GM18861 (cell line): Measurements from ENCODE around the gene RRBP1.

ENCODE experiments used
- ATAC-seq: cut with Tn5 transposase; IDR thresholded peaks from one replicate; pipeline ENCODE4 v1.9.1; 2021; ENCODE audit not compliant: unreplicated experiment

Gene RRBP1

DNA sequence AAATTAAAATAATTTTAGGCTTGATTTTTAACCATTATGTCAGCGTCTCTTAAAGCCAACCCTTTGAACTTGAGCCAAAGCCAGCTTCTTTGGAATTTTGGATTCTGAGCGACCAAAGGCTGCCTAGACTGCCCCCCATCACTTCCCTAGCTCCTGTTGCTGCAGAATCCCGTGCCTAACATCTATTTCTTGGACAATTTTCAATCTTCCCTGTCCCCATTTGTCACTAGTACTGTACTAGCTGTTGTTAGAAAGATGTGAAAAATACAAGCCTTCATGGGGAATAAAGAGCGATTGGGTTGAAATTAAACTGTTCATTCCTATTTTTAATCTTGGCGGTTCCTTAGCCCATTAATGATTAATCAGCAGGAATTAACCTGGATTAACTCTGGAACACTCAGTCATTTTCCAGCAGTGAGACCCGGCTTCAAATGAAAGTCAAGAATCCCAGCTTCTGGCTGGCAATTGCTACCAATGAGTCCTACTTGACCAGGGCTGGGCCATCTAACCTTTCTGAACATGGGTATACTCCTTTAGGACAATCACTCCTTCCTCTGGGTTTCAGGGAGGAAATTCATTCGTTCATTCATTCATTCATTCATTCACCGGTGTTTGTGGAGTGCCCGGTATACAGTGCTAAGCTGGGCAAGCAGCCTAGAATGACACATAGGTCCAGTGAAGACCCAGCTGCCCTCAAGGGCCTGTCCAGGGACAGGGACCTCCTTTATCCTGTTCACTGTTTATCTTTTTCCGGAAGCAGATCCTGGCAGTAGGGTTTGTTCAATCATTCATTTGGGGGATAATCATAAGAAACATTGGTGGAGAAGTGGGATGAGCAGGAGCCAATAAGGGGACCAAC lies 1.4 kb upstream of the RRBP1 start:
- ATAC-seq = no peak

DNA sequence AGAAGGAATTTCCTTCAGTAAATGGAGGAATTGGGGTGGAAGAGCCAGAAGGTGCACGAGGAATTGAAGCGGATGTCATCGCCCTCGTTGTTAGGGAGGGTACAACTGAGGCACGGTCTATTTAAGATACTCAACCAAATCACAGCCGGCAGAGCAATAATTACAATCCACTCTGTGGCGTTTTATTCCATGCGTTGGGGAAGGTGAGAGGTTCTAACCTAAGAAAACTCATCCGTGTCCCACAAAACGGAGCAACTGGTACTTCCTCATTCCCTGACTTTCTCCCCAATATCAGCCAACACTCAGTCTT lies 802 bp upstream of the RRBP1 start:
- no peak for ATAC-seq

DNA sequence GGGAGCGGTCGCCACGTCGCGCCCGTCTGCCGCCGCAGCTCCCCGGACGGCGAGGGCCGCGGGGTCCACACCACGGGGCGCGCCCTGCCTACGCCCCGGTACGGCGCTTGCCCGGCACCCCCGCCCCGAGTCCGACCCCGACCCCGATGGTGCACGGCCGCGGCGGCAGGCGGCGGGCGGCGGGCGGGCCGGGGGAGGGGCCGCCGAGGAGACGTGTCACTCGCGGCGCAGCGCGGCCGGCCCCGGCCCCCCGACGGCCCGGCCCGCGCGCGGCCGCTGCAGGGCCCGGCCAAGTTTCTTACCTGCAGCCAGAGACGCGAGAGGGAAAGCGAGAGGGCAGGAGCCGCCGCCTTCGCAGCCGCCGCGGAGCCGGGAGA lies 328 bp downstream of the RRBP1 start:
- ATAC-seq = no peak

DNA sequence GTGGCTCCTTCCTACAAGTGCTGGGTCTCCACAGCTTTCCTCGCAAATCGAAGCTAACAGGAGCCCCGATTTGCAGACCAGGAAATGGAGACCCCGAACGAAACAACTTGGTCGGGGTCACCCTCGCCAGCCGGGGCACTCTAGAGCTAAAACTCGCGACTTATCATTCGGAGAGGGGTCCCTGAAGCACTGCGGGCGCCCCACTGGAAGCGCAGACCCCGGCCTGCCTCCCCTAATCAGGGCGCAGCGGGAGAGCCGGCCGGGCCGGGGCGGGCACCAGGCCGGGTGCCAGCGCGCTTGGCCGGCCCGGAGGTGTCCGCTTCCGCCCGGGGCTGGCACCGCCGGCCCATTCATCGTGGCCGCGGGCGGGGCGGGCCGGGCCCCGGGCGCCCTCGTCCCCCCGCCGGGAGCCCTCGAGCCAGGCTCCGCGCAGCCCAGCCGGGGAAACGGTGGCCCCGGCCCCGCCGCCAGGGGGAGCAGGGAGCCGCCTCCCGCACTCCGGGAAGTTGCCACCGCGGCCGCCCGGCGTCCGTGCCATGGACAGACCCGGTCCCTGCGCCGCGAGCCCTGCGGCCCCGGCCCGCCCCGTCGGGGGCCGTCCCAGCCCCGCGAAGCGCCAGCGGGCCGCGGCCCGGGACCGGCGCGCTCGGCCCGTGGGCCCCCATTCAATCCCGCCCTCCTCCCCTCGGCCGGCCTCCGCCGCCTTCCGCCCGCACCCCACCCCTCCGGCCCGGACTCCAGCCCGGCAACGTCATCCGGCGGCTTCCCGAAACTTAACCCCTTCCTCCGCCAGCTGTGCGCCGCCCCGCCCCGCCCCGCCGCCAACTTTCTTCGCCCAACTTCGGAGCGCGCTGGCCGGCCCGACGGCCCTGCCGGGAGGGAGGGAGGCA lies 961 bp downstream of the RRBP1 start:
- peak; percentile 41 for ATAC-seq

DNA sequence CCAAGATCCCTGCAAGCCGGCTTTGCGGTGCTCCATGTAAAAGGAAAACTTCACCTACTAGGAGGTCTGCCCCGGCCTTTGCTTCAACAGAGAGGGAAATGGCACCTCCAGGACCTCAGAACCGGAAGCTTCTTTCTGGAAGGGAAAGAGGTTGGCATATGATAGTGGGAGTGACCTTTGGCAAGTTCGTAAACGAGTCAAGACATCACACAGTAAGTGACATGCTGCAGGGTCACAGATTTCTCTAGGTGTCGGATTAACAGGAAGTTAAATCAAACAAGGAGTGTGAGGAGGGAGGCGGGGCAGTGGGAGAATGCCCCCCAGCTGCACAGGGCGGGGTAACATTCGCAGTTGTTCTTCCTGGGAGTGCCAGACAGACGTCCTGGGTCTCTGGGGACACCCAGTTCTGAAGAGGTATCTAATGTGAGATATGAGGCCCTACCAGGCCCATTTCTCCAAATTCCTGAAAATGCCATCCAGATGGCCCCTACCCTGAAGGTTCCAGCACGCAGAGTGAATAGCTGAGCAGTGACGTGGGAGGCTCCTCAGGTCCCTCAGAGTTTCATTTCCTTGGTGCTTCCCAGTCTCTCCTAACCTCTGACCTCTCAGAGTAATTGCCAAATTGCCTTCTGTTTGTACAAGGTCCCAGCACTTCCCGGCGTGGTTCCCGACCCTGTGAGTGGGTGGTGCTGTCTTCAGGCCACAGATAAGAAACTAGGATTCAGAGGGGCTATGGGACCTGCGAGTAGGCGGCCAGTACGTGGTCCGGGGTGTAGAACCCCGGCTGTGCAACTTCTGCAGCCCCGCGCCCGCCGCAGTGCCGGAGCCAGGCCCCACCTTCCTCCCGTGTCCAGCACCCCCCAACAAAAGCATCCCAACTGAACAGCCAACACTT lies 1.9 kb downstream of the RRBP1 start:
- no peak for ATAC-seq

DNA sequence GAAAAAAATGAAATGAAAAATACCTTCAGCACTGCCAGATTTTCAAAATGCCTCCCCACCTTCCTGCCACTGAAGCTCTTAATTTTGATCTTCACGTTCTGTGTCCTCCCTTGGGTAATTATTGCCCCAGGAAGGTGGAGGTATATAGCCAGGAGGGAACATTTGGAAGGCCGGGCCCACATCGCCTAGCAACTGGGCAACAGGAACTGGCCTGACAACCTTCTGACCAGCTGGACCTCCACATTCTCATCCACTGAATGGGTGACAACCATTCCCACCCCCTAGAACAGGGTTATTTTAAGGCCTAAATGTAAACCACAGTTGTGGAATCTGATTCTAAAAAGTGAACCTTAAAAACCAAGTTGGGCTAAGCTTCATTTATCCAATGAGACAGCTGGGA lies 3.2 kb downstream of the RRBP1 start:
- ATAC-seq = no peak

DNA sequence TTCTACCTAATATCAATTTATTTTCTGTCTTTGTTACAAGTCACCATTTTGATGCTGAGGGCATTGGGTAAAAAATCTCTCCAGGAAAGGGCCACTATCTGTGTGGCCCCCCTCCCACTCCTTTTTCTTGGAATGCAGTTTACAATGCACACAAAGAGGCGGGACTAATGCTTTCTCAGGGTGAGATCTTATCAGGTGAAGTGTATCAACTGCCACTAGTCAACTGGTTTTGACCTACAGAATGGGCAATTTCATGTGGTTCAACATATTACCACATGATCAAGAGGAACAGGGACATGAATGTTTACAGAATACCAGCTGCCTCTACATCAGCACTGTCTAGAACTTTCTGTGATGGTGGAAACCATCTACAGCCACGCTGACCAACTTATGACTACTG lies 3.7 kb downstream of the RRBP1 start:
- no peak for ATAC-seq

DNA sequence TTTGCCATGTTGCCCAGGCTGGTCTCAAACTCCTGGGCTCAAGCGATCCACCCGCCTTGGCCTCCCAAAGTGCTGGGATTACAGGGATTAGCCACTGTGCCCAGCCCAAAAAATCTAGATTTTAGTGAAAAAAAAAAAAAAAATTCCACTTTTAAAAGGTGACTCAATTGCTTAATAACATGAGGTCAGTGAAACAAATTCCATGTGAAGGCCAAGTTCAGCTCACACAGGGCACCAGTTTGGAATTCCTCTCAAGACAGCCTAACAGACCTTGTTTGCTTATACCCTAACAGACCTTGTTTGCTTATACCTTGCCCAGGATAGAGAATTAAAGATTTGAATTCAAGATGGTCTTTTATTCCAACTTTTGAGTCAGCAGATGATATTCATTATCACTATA lies 5.1 kb downstream of the RRBP1 start:
- ATAC-seq = no peak

DNA sequence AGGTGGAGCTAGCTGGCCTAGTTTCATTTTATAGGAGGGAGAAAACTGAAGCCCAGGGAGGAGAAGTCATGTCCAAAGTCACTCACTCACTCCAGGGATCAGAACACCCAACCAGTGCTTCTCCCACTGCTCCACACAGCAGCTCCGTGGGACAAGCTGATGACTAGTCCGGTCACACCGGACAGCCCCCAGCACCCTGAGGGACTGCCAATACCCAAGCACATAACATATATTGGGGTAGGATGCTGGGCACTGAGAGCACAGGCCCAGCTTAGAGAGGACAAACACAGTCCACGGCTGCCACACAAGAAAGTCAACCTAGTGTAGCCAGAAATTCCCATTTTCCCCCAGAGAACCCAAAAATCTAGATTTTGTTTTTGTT lies 5.7 kb downstream of the RRBP1 start:
- no peak for ATAC-seq

DNA sequence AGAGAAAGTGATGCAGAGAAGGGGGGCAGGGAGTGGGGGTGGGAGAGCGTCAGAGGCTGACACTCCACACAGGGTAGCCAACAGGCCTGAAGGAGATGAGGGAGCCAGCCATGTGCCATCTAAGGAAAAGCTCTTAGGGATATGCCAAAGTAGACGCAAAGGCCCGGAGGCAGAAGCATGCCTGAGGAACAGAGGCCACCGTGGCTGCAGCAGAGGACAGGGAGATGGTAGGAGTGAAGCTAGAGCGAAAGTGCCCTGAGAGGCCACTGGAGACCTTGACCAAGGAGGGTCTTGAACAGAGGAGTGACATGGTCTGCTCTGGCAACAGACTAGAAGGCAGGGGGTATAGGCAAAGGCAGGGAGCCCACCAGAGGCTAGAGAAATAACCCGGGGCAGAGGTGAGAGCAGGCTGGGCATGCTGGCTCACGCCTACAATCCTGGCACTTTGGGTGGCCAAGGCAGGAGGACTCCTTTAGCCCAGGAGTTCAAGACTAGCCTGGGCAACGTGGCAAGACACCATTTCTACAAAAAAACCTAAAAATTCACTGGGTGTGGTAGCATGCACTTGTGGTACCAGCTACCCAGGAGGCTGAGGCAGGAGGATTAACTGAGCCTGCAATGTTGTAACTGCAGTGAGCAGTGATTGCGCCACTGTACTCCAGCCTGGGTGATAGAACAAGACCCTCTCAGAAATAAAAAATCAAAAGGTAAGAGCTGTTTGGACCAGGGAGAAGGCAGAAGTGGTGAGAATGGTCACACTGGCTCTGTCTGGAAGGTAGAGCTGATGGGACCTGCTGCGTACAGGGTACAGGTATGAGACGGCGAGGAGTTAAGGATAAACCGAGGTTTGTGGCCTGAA lies 6.3 kb downstream of the RRBP1 start:
- ATAC-seq = no peak

DNA sequence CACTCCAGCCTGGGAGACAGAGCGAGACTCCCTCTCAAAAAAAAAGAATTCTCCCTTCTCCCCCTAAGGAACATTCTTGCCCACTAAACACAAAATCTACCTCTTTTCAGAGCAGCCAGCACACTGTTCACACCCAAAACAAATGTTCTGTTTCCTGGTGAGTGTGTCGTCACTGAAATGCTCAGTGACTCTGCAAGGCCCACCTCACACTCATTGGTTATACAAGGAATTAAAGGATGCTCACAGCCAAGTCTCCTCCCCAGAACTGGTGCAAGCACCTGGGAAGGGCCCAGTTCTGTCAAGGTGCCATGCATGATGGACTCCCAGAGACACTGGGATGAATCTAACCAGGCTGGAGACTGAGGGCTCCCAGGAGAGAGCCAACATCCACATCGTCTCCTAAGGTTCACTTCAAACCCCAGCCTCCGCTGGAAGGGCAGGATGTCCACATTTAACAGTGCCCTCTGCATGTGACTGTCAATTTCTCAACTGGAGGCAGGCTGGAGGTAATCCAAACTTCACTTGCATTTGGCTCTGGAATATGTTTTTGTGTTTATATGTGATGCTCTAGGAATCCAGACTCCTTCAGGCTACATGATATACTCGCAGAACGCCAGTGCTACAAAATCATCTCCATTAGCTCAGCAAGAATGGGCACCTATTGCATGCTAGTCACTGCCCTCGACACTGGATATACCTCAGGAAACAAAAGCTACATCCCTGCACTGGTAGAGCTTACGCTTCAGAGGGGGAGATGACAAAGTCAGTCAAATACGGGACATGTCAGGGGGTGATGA lies 7.1 kb downstream of the RRBP1 start:
- no peak for ATAC-seq

DNA sequence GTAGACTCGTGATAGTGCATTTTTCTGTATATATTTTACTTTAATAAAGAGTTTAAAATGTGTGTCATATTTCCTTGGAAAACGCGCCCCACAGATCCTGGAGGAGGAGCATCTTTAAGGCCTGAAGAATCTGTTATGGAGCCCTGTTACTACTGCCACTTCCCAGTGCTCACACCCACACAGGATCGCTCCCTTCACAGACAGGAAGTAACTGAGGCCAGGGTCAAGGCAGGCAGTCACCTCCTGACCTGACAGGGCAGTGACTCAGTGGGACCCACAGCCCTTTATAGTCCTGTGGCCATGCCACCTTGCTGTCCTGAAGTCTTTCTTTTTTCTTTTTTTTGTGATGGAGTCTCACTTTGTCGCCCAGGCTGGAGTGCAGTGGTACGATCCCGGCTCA lies 9.0 kb downstream of the RRBP1 start:
- no peak for ATAC-seq

DNA sequence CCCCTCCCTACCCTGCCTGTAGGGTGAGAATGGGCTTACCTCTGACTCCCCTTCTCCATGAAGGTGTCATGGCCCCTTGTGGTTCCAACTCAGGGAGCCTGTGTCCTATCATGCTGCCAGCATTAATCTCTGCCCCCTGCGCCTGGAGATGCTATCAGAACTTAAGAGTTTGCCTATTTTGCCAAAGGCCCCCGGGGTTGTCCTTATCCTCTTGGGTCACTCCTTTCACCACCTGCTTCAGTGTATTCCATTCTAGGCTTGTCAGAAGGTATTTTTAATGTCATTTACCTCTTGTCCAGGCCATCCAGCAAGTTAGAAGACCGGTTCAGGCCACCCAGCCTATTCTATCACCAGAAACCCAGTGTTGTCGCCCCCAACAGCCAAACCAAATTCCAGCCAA lies 10.5 kb downstream of the RRBP1 start:
- no peak for ATAC-seq

DNA sequence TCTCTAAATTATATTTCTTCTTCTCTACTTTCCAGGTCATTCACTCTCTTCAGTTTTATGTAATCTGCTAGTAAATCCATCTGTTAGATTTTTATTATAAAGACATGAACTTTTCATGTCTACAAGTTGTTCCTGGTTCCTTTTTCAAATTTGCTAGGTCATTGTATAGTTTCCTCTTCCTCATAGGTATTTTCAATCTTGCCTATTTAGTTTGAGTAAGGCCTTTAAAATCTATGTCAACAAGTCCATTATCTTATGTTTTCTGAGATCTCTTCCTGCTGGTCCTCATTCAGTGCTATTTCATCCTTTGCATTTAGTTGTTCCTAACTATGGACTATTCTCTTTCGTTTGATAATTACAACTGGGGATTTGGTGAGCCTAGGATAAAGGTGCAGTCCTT lies 11.0 kb downstream of the RRBP1 start:
- no peak for ATAC-seq

DNA sequence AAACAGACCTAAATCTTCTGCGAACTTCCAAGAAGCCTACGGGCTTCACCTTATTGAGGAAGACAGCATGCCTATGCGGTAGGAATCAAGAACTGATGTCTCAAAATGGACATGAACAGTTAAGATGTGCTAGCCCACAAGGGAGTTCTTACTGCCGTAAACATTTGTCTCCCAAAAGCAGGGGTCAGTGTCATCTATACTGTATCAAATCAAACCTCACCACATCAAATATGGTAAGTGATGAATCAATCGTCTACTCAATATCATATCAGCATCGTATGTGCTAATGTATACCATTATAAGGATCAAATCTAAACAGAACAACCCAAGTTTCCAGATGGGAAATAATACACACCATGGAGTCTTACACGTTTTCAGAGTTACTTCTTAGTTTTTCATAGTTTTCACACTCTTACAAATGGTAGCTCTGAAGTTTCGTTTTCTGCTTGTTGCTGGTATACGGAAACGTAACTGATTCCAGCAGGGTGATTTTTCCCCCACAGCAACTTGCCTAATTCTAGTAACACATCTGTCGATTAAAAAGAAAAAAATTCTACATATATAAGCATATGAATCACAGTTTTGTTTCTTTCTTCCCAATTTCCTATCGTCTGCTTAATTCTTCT lies 12.6 kb downstream of the RRBP1 start:
- ATAC-seq = no peak

DNA sequence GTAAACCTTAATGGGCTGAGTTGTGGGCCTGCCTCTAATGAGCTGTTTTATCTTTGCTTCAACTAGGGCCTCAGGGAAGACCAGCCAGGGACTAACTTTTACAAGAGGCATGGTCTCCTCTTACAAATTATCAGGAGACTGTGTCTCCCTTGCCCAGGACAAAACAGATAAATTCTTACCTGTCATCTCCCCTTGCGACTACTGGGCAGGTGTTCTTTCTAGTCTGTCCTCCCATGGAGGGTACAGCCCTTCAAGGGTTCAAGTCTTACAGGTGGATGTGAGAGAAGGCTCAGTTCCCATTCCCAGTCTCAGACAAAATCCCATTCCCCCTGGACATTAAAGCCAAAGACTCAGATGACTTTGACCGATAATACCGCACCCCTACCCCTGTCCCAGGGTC lies 13.6 kb downstream of the RRBP1 start:
- no peak for ATAC-seq

DNA sequence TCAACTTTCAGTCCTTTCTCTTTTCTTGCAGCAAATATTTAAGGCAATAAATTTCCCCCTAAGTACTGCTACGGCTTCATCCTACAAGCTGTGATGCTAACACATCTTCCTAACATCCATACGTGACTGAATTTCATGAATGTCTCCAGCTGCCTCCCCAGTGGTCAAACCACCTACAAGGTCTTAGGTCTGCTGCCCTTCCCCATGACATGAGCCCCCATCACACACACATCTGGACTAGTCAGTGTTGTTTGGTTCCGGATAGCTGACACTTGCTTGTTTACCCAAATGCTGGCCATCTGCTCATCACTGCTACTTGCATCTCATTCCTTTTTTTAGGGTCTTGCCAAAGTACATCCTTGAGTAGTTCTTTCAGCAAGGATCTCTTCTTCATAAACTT lies 14.6 kb downstream of the RRBP1 start:
- no peak for ATAC-seq

DNA sequence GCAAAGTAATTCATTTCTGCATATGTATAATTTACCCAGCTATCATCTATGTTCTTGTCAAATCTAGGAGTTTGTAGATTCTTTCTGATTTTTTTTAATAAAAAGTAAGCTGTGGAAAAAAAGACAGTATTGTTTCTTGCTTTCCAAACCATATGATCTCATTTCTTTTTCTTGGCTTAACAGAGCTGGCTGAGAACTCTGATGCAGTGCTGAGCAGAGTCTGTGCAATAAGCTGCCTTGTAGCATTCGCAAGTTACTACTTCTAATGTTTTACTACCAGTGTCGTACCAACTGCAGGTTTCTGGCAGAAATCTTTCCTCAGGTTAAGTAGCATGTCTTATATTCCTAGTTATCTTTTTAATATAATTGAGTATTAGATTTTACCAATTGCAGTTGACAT lies 15.6 kb downstream of the RRBP1 start:
- no peak for ATAC-seq

DNA sequence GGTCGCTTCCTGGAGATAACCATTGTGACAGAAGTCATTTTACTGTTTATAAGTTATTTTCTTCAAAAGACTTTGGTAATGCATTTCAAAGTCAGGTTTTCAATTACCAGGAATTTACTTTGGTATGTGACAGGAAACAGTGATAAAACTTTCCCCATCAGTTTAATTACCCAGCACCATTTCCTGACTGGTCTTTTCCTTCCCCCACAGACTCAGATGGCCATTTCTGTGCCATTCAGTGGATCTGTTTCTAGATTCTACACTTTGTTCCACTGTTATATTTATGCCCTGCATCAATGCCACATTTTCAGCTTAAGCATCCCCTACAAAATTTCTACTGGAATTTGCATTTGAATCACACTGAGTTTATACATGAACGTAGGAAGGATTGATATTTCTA lies 16.3 kb downstream of the RRBP1 start:
- ATAC-seq = no peak
